ENCODE results near the gene FBXO47. TPM values are rescaled to one million over a fixed set of nuclear protein-coding genes. Genes with fewer than 3 reads are reported as not detected.

Gene FBXO47, protein sequence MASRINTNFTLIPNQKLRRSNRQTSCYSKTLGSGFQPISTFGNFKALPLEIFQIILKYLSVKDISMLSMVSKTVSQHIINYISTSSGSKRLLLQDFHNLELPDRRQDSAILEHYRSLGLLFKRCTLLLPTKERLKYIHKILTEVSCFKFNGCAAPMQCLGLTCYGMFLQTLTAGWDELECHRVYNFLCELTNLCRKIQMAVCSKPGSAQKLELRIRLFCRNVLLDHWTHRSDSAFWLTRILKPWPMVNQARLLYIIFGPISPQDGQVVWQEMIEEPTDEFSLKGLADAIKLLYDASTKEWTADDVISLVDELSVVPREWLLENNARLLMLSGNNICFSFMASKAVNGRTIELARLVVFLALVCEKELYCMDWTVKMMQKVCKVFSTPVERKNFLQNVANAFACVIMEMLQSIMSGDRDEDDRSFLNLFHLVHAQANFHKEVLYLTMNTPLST
- total RNA-seq (not detected), polyA plus RNA-seq (ENCODE audit: insufficient read length in 6 of 6) (not detected)
- long read RNA-seq, donor 1: 0 reads
- long read RNA-seq, donor 2: 0 reads
- long read RNA-seq, donor 3: 0 reads
- long read RNA-seq, donor 4: 0 reads
- long read RNA-seq, donor 5, partial matches to known transcripts: 8 of 8 reads
- long read RNA-seq, donor 5, other reads (novel, unspliced or antisense): 0 of 8 reads
- long read RNA-seq, donor 6: 0 reads
- long read RNA-seq, donor 7: 0 reads
- long read RNA-seq, donor 8: 0 reads
- long read RNA-seq, donor 9: 0 reads
- long read RNA-seq, donor 10: 0 reads
- long read RNA-seq, donor 11: 0 reads
- long read RNA-seq, donor 12: 0 reads

GRCh38 chr17:38967290-38967738, at the start of gene FBXO47:
TSS of gene FBXO47 (minus strand) at chr17:38967403. CDS start at chr17:38963025, 4,378 bp downstream.
- Histone ChIP-seq H3K27ac (peak within 1 kb of the TSS; percentile 67 to 73), H3K4me3 (peak within 1 kb of the TSS in 1 of 2 donors; percentile 33), H3K4me1 (peaks cover 0 to 3% of the 10 kb centered on the region in 2 donors), H3K36me3 (no peaks in the 10 kb centered on the region), H3K9me3 (no peaks in the 10 kb centered on the region), H3K27me3 (no peaks in the 10 kb centered on the region)
- intact Hi-C loops (cut with DNase I): no loop called here
- ATAC-seq (peak; percentile 99), DNase-seq (peak; percentile 47 to 95 (median 92))
- TF ChIP-seq, protein P1, sequence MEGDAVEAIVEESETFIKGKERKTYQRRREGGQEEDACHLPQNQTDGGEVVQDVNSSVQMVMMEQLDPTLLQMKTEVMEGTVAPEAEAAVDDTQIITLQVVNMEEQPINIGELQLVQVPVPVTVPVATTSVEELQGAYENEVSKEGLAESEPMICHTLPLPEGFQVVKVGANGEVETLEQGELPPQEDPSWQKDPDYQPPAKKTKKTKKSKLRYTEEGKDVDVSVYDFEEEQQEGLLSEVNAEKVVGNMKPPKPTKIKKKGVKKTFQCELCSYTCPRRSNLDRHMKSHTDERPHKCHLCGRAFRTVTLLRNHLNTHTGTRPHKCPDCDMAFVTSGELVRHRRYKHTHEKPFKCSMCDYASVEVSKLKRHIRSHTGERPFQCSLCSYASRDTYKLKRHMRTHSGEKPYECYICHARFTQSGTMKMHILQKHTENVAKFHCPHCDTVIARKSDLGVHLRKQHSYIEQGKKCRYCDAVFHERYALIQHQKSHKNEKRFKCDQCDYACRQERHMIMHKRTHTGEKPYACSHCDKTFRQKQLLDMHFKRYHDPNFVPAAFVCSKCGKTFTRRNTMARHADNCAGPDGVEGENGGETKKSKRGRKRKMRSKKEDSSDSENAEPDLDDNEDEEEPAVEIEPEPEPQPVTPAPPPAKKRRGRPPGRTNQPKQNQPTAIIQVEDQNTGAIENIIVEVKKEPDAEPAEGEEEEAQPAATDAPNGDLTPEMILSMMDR (IDR thresholded peaks at IDR 0.05): no peak

DNA sequence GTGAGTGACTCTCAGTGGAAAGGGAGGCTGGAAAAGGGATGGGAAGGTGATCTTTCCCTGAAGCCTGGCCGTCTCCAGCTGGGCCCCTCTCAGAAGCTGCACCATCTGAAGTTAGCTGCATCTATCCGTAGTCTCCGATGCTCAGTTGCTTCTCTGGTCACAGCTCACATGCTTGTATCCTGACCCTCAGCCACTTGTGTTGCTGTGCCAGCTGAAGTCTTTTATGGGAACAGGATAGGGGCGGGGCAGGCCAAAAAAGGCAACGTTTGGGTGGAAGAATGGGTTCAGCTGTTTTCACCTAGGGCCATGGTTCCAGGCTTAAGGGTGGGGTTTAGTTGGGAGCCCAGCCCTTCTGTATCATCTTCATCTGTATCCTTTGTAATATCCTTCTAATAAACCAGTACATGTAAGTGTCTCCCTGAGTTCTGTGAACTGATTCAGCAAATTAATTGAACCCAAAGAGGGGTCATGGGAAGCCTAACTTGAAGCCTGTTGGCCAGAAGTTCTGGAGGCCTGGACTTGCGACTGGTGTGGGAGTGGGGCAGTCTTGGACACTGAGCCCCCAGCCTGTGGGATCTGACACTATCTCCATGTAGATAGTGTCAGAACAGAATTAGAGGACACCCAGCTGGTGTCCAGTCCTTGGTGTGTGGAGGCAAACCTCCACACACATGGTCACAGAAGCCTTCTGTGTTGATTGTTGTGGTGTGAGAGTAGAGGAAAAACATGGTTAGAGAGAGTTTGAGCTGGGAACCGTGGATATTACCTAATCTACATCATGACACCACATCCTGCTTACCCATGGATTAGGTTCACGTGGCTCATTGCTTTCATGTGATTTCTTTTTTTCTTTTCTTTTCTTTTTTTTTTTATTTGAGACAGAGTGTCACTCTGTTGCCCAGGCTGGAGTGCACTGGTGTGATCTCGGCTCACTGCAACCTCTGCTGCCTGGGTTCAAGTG, 49.3 kb upstream of the FBXO47 start:
- H3K27me3 ChIP-seq: no peaks in the 10 kb centered on the region
- H3K27ac ChIP-seq: no peak overlapping the region
- TF ChIP-seq, protein P1 (IDR thresholded peaks at IDR 0.05): no peak
- no peak overlapping the region for H3K4me3 ChIP-seq
- ATAC-seq (no peak), DNase-seq (no peak)
- H3K36me3 ChIP-seq: no peaks in the 10 kb centered on the region
- intact Hi-C loops (cut with DNase I): no loop called here
- peaks cover 0 to 50% of the 10 kb centered on the region in 2 donors for H3K4me1 ChIP-seq
- H3K9me3 ChIP-seq: no peaks in the 10 kb centered on the region

GRCh38 chr17:39015546-39015935, 48.3 kb upstream of the FBXO47 start:
- no peak for DNase-seq
- intact Hi-C loops (cut with DNase I): no loop called here
- Histone ChIP-seq H3K36me3 (no peaks in the 10 kb centered on the region), H3K27me3 (no peaks in the 10 kb centered on the region), H3K27ac (peak overlapping the region in 1 of 2 donors; percentile 63), H3K4me1 (peaks cover 0 to 50% of the 10 kb centered on the region in 2 donors), H3K9me3 (no peaks in the 10 kb centered on the region), H3K4me3 (no peak overlapping the region)
- TF ChIP-seq, protein P1 (IDR thresholded peaks at IDR 0.05): no peak
- no peak for ATAC-seq

- no peaks in the 10 kb centered on the region for H3K27me3 ChIP-seq
- H3K9me3 ChIP-seq: no peaks in the 10 kb centered on the region
- H3K4me1 ChIP-seq: peaks cover 0 to 50% of the 10 kb centered on the region in 2 donors
- DNase-seq (peak in 1 of 4 donors; percentile 55), ATAC-seq (peak; percentile 25)
- TF ChIP-seq, protein P1 (IDR thresholded peaks at IDR 0.05): no peak
- intact Hi-C loops (cut with DNase I): no loop called here
- no peak overlapping the region for H3K4me3 ChIP-seq
- peak overlapping the region in 1 of 2 donors; percentile 63 for H3K27ac ChIP-seq
- no peaks in the 10 kb centered on the region for H3K36me3 ChIP-seq
These were observed 47.8 kb upstream of the FBXO47 start for GRCh38 chr17:39014795-39015545.
